Right lung (tissue), 5 donors: Measurements from ENCODE around the gene ARMC9. TPM values are rescaled to one million over a fixed set of nuclear protein-coding genes. Genes with fewer than 3 reads are reported as not detected.
A peak's percentile ranks its signal among the peaks of the same experiment; 100 is the strongest.
"Not testable (repeated sequence)": the region's sequence is repeated elsewhere in the genome, so short reads cannot be mapped to it uniquely, and the experiment has no call there.

ENCODE experiments used
- DNase-seq, 2 donors: peaks; one replicate each; pipeline ENCODE4 v3.0.0-alpha.2; 2013
- polyA plus RNA-seq, 5 donors: library from polyadenylated mRNA; unstranded; fragments of 120-200 nt; gene quantifications; one replicate each; pipeline versions ENCODE4 v1.2.1 to v1.2.3, GENCODE V29; 2013; ENCODE audit warnings: inconsistent platforms in 1 of 5, low replicate concordance in 1 of 5; ENCODE audit not compliant: insufficient read length in 5 of 5, insufficient read depth in 1 of 5

Gene ARMC9
- polyA plus RNA-seq, 5 donors = 11.3 to 14.8 (median 12.9) TPM

DNA sequence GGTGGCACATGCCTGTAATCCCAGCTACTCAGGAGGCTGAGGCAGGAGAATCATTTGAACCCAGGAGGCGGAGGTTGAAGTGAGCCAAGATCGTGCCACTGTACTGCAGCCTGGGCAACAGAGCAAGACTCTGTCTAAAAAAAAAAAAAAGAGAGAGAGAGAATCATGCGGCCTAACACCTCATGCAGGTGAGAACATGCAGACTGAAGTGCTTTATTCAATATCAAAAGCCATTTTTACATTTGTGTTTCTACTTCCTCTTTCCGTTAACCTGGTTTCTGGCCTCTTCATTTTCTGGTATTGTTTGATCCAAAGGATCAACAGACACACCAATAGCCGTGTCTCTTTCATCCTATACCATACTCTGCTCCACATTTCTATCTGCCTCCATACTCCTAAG, 19.6 kb upstream of the ARMC9 start:
- not testable (repeated sequence) for DNase-seq

DNA sequence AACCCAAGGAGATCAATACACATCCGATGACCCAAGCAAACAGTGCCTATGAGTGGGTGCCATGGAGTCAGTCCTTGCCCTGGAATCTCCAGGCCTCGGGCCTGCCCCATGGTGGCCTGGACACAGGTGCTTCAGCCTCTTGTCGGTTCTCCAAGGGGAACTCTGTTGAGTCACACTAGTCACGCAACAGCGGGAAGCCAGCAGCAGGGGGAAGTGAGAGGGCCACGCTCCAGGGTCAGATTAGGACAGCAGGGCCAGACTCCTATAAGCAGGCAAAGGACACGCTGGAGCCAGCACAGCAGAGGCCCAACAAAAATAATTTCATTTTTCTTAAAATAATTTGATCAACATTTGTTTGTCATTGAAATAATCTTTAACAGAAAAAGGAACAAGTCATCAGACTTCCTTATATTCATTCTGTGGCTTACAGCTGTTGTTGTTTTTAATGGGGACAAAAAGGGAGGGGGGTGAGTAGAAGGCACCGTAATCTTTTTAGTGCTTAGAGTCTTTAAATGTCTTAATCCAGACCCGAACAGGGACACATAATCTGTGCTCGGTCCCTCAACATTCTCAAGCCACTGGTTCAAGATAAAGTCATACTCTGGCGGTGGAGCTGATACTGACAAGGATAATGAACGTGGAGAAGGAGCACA, 16.4 kb upstream of the ARMC9 start:
- DNase-seq = no peak

DNA sequence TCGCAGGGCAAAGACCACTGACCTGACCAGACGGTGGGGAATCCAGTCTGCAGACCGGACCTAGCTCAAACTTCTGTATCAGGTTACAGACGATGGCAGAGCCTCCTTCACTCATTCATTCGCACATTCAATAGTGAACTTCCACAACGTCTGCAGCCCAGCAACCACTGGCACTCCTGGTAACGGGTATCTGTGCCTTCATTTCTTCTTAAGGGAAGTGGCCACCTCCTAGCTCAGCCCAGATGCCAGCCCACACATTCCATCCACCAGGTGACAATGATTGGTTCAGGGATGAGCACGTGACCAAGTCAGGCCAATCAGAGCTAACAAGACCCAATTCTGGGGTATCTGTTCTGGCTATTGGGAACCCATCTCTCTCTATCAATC, 15.9 kb upstream of the ARMC9 start:
- DNase-seq = no peak

GRCh38 chr2:231183851-231184250, 14.6 kb upstream of the ARMC9 start:
- DNase-seq = no peak

GRCh38 chr2:231184319-231184718, 14.1 kb upstream of the ARMC9 start:
- DNase-seq = no peak

DNA sequence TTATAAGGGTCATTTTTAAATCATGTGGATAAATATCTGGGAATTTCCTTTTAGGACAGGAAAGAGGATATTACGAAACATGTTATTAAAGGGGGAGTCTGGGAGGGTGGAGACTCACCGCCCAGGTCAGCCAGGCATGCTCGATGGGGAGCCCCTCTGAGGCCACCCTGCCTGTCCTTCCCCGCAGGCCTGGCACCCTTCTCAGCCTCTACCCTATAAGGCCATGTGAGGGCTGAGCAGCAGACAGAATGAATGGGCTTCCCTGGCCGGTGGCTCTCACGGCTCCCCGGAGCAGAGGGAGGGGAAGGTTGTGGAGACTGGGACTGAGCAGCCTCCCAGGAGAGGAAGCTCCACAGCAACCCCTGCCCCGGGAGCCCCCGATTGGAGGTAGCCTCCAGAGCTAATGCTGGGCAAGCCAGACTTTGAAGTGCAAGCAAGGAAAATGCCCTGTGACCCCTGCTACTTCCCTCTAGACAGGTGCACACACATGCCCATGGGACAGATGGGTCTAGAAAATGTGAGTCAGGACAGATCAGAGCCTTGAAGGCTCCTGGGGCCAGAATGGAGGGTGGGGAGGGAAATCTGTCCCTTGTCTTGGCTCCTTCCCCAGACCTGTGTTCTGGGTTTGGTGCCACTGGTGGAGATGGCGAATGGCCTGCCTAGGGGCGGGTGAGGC, 13.2 kb upstream of the ARMC9 start:
- no peak for DNase-seq

GRCh38 chr2:231185886-231186285, 12.5 kb upstream of the ARMC9 start:
- no peak for DNase-seq

GRCh38 chr2:231186325-231186724, 12.1 kb upstream of the ARMC9 start:
- DNase-seq = no peak

GRCh38 chr2:231187736-231188505, 10.5 kb upstream of the ARMC9 start:
- no peak for DNase-seq

DNA sequence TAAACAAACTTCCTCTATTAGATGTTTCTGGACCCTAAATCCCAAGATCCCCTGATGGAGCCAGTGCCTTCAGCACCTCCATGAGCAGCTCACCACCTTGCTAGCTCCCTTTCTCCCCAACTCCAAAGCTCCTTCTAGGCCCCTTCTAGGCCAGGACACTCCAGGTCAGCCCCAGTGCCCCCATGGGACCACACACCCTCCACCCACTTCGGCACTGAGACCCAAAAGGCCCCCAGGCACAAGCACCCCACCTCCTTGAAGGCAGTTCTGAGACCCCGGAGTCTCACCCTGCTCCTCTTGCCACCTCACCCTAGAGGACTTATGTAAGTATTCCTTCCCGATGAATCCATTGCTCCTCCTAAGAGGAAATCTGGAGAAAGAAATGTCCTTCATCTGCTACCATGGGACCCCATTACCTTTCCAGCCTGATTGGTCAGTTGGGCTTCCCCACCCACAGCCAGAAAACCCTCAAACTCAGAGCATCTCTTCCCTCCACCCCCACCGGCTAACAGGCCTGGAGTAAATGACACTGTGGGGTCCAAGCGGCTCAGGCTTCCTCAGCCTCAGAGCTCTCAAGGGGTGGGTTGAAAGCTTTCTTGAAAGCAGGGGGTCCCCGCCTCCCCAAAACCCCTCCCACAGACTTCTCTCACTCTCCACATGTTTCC, 9.8 kb upstream of the ARMC9 start:
- DNase-seq = no peak

GRCh38 chr2:231189171-231189530, 9.3 kb upstream of the ARMC9 start:
- no peak for DNase-seq

- peak; percentile 39 to 46 for DNase-seq
Observed at GRCh38 chr2:231189571-231190495, 8.6 kb upstream of the ARMC9 start.

- DNase-seq = peak; percentile 64 to 70
Observed at GRCh38 chr2:231190531-231191197, 7.8 kb upstream of the ARMC9 start.

- DNase-seq = peak; percentile 42 to 60
Observed at GRCh38 chr2:231191896-231192872, 6.2 kb upstream of the ARMC9 start.

DNA sequence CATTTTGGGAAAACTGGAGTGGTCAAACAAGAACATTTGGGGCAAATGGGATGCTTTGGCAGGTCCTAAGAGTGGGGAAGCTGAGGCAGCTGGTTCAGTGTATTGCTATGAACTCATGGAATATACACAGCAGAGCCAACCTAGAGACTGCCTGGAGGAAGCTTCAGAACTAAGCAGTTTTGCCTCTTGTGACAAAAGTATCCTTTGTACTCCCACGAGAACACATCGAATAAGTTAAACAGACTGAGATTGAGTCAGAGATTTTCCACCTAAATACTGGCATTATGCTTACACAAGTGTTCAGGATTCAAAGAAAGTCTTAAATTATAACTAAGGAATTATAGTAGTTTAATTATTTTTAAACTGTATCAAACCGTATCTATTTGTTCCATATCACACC, 5.2 kb upstream of the ARMC9 start:
- no peak for DNase-seq

GRCh38 chr2:231196592-231196991, 1.8 kb upstream of the ARMC9 start:
- no peak for DNase-seq

- DNase-seq = not testable (repeated sequence)
Observed at GRCh38 chr2:231197196-231197595, 1.2 kb upstream of the ARMC9 start.

- no peak for DNase-seq
Observed at GRCh38 chr2:231197706-231198290, 633 bp upstream of the ARMC9 start.

DNA sequence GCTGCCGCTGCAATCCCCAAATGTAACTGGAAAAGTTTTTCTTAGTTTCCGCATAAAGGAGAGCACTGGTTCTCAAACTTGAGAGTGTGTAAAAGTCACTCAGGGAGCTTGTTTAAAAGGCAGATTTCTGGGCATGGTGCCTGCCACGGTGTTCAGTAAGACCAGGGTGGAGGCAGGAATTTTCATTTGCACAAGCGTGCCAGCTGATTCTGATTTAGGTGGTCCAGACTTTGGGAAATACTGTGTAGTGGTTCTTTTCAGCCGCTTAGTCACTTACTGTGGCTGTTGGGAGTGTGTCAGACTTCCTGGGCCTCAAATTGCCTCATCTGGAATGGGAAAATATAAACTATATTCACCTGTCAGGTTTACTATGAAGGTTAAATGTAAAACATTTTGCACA, 788 bp downstream of the ARMC9 start:
- DNase-seq = no peak
